NB4 (cell line): ENCODE data around the gene GFRA4.

Experiments
- DNase-seq: peaks from one replicate; pipeline ENCODE4 v3.0.0; 2010; ENCODE audit warnings: low read depth
- H3K4me3 ChIP-seq: one replicate; pipeline ENCODE4 v1.5.1; 2011; ENCODE audit warnings: mild to moderate bottlenecking, low read depth, low read length, moderate library complexity
- MAX ChIP-seq: IDR thresholded peaks from 2 replicates; pipeline ENCODE4 v1.6.1; 2011; ENCODE audit warnings: low read depth, low read length
- MYC ChIP-seq: IDR thresholded peaks from 2 replicates; pipeline ENCODE4 v1.6.1; 2011; ENCODE audit warnings: low read depth, low read length
- POLR2A ChIP-seq: IDR thresholded peaks from 2 replicates; pipeline ENCODE4 v1.6.1; 2011; ENCODE audit warnings: mild to moderate bottlenecking; ENCODE audit not compliant: insufficient read length; ENCODE audit errors: extremely low read depth
- TF ChIP-seq, protein P1 (sequence below): IDR thresholded peaks from one replicate; pipeline ENCODE4 v1.5.1; 2012; ENCODE audit warnings: low read depth, low read length

Gene GFRA4

DNA sequence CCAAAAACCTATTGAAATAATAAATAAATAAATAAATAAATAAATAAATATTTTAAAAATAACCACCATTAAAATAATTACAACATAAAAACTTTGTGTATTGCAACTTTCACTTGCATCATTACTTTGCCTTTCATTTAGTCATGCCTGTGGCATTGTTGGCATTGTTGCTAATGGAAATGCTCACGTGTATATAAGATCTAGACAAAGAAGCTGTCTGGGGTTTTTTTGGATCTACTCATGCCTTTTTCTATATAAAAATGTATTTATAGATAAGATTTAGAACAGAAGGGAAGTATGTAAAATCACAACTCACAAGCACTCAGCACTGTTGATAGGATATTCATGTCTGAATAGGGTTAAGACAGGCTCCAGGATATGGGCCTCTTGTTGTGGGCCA lies 27.9 kb downstream of the GFRA4 start:
- no peak for DNase-seq
- TF ChIP-seq, protein P1, sequence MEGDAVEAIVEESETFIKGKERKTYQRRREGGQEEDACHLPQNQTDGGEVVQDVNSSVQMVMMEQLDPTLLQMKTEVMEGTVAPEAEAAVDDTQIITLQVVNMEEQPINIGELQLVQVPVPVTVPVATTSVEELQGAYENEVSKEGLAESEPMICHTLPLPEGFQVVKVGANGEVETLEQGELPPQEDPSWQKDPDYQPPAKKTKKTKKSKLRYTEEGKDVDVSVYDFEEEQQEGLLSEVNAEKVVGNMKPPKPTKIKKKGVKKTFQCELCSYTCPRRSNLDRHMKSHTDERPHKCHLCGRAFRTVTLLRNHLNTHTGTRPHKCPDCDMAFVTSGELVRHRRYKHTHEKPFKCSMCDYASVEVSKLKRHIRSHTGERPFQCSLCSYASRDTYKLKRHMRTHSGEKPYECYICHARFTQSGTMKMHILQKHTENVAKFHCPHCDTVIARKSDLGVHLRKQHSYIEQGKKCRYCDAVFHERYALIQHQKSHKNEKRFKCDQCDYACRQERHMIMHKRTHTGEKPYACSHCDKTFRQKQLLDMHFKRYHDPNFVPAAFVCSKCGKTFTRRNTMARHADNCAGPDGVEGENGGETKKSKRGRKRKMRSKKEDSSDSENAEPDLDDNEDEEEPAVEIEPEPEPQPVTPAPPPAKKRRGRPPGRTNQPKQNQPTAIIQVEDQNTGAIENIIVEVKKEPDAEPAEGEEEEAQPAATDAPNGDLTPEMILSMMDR = no peak
- no peak for TF ChIP-seq MYC
- TF ChIP-seq POLR2A = no peak
- no peak for TF ChIP-seq MAX
- no peak overlapping the region for H3K4me3 ChIP-seq

DNA sequence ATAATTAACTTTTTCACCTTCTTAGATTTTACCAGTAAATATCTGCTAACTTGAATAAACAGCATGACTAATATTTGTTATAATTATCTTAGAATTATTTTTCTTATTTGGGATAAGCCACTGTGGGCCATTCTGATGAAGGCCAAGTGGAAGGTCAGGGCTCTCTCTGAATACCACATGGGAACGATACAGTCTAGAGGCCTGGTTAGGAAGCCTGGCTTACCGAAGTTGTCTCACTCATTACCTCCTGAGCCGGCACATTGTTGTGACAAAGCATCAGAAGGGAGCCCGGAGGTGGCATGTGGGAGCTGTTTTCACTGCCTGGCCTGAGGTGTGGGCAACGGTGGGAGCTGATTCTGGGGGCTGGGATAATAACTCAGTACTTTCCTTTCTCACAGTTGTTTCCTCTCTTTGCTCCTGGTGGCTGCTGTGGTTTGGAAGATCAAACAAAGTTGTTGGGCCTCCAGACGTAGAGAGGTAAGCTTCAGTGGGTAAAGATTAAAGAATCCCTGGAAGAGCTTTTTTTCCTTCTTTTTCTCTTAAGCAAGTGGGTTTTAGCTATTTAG lies 29.2 kb downstream of the GFRA4 start:
- DNase-seq = no peak
- no peak for TF ChIP-seq MAX
- TF ChIP-seq, protein P1 = no peak
- no peak for TF ChIP-seq POLR2A
- no peak for TF ChIP-seq MYC
- no peak overlapping the region for H3K4me3 ChIP-seq

DNA sequence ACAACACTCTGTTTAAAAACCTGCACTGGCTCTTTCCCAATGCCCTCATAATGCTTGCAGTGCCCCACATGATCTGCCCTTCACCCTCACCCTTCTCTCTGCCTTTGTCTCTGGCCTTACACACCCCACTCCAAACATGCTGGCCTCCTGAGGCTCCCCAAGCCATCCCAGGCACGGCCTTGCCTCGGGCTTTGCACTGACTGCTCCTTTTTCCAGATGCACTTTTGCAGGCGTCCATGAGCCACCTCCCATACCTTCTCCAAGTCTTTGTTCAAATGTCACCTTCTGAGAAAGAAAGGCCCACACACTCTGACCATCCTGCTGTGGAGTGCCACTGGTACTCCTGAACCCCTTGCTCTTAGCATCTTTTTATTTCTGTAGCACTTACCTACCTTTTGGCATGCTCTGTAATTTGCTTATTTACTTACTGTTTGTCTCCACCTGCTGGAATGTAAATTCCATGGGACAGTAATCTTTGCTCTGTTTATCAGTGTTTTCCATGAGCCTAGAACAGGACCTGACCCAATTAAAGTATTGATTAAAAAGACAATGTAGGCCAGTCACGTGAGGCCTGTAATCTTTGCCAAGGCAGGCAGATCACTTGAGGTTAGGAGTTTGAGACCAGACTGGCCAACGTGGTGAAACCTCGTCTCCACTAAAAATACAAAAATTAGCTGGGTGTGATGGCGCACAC lies 30.7 kb downstream of the GFRA4 start:
- no peak overlapping the region for H3K4me3 ChIP-seq
- no peak for TF ChIP-seq MAX
- TF ChIP-seq MYC = no peak
- no peak for TF ChIP-seq POLR2A
- TF ChIP-seq, protein P1 = no peak
- no peak for DNase-seq

GRCh38 chr20:3631534-3631933 lies 31.7 kb downstream of the GFRA4 start:
- no peak for DNase-seq
- no peak overlapping the region for H3K4me3 ChIP-seq
- TF ChIP-seq POLR2A (no peak), MAX (no peak), MYC (no peak)
- TF ChIP-seq, protein P1 = no peak

DNA sequence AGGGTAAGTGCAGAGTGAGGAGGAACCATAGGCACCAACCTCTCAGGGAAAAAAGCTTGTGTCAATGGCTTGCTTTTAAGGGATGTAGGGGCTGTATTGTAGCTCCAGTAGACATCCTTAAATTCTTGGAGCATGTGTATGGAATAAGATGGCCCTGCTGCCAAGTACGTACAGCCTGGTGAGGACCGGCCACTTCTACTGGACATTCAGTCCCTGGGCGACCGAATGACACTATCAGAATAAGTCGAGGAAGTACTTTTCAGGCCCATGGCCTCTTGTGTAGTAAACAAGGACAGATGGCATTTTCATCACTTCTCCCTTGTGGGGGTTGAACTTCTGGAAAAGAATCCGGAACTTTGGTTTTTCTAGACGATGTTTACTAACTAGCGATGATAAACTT lies 32.8 kb downstream of the GFRA4 start:
- TF ChIP-seq MAX = no peak
- TF ChIP-seq, protein P1 = no peak

More for the DNA sequence above, 32.8 kb downstream of the GFRA4 start:
- H3K4me3 ChIP-seq = no peak overlapping the region
- no peak for DNase-seq
